Measurements from ENCODE around the gene ARHGEF28. TPM values are rescaled to one million over a fixed set of nuclear protein-coding genes. Genes with fewer than 3 reads are reported as not detected.

Gene ARHGEF28
- total and polyA plus RNA-seq, 2 of the 13 experiments (the other 11 are each of a cell fraction or from before 2014, with no cell fraction given) = 17.4 to 34.1 TPM

- TF ChIP-seq ZNF710 (CRISPR knock-in tag; IDR thresholded peaks at IDR 0.05; ENCODE audit: borderline replicate concordance) = peak; percentile 82; the same call in 1 of the 2 replicates
- TF ChIP-seq ZNF644 (CRISPR knock-in tag; IDR thresholded peaks at IDR 0.05; ENCODE audit: low read depth) = 0 out of 2 replicates have a peak, but pooled peaks have one; percentile 49
- TF ChIP-seq ZNF503 (CRISPR knock-in tag; IDR thresholded peaks at IDR 0.05) = no peak
- TF ChIP-seq KDM1A (CRISPR knock-in tag; IDR thresholded peaks at IDR 0.05) = peak; percentile 89
- TF ChIP-seq HDAC2 (CRISPR knock-in tag; IDR thresholded peaks at IDR 0.05) = peak; percentile 40; the same call in 1 of the 2 replicates
- peak; percentile 56 for TF ChIP-seq FOSL2 (CRISPR knock-in tag; IDR thresholded peaks at IDR 0.05)
- peak; percentile 47; the same call in 1 of the 2 replicates for TF ChIP-seq SOX5 (CRISPR knock-in tag; IDR thresholded peaks at IDR 0.05; ENCODE audit: borderline replicate concordance)
- 0 out of 2 replicates have a peak, but pooled peaks have one; percentile 27 for TF ChIP-seq THAP11 (CRISPR knock-in tag; IDR thresholded peaks at IDR 0.05)
- TF ChIP-seq FOXM1 (CRISPR knock-in tag; IDR thresholded peaks at IDR 0.05) = no peak
- peak; percentile 48; the same call in 1 of the 2 replicates for TF ChIP-seq BCL6 (CRISPR knock-in tag; IDR thresholded peaks at IDR 0.05)
- TF ChIP-seq IRF2 (CRISPR knock-in tag; IDR thresholded peaks at IDR 0.05) = peak; percentile 14; the same call in 1 of the 2 replicates
- TF ChIP-seq PTBP1 (IDR thresholded peaks at IDR 0.05; ENCODE audit: low read depth, low read length, poor library complexity, severe bottlenecking) = no peak
- peak; percentile 62; the same call in 1 of the 2 replicates for TF ChIP-seq FOXK1 (CRISPR knock-in tag; IDR thresholded peaks at IDR 0.05; ENCODE audit: borderline replicate concordance, low read depth)
- no peak for TF ChIP-seq ZC3H13 (CRISPR knock-in tag; IDR thresholded peaks at IDR 0.05)
- peak; percentile 65; the same call in 1 of the 2 replicates for TF ChIP-seq ZNF792 (CRISPR knock-in tag; IDR thresholded peaks at IDR 0.05)
- TF ChIP-seq PAXIP1 (CRISPR knock-in tag; conservative IDR thresholded peaks at IDR 0.05) = peak; percentile 49
- TF ChIP-seq ZFAT (CRISPR knock-in tag; conservative IDR thresholded peaks at IDR 0.05) = no peak
- TF ChIP-seq ZNF552 (CRISPR knock-in tag; IDR thresholded peaks at IDR 0.05; ENCODE audit: borderline replicate concordance) = no peak
- TF ChIP-seq MIER2 (CRISPR knock-in tag; IDR thresholded peaks at IDR 0.05) = no peak
These were observed 144.4 kb downstream of the ARHGEF28 start (continued) for GRCh38 chr5:73770172-73771025.
